ENCODE results near the gene STK17B.

The STK17B gene

GRCh38 chr2:196149948-196150347, 21.4 kb downstream of the STK17B start:
- Mint-ChIP-seq H3K9me3 (peaks cover 10 to 12% of the 10 kb centered on the region in 2 donors), H3K27me3 (no peaks in the 10 kb centered on the region), H3K4me3 (peak overlapping the region; percentile 20 to 77), H3K27ac (peak overlapping the region in 1 of 2 donors; percentile 92), H3K4me1 (peaks cover 91% of the 10 kb centered on the region)
- ATAC-seq (peak; percentile 34), DNase-seq (no peak)

DNA sequence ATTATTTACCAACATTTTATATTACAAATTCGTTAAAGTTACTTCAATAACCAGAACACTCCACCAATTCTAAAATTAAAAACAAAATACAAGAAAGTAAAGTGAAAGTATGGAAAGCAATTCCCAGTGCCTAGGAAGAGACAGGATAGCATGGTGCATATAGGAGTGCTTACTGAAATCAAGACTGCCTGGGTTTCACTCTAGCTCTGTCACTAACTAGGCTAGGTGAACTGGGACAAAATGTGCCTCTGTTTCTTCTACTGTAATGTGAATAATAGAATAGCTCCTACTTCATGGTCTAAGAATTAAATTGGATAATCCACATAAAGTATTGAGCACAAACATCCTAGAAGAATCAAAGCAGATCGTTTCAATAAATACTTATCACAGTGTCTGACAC, 22.6 kb downstream of the STK17B start:
- peaks cover 6% of the 10 kb centered on the region in 2 donors for H3K9me3 Mint-ChIP-seq
- DNase-seq (no peak), ATAC-seq (peak; percentile 50)
- H3K27ac Mint-ChIP-seq = peak overlapping the region; percentile 76 to 92
- H3K4me3 Mint-ChIP-seq = peak overlapping the region; percentile 69 to 77
- H3K27me3 Mint-ChIP-seq = no peaks in the 10 kb centered on the region
- H3K4me1 Mint-ChIP-seq = peaks cover 91% of the 10 kb centered on the region

- H3K27me3 Mint-ChIP-seq = no peaks in the 10 kb centered on the region
- ATAC-seq (no peak), DNase-seq (no peak)
- H3K9me3 Mint-ChIP-seq = no peaks in the 10 kb centered on the region
- peak overlapping the region; percentile 55 to 64 for H3K4me3 Mint-ChIP-seq
- peaks cover 77% of the 10 kb centered on the region for H3K4me1 Mint-ChIP-seq
- H3K27ac Mint-ChIP-seq = peak overlapping the region; percentile 57 to 89
Observed at GRCh38 chr2:196145256-196145655, 26.1 kb downstream of the STK17B start.

GRCh38 chr2:196144513-196145126, 26.8 kb downstream of the STK17B start:
- Mint-ChIP-seq H3K4me1 (peaks cover 72% of the 10 kb centered on the region), H3K27ac (peak overlapping the region; percentile 57 to 89), H3K9me3 (no peaks in the 10 kb centered on the region), H3K27me3 (no peaks in the 10 kb centered on the region), H3K4me3 (peak overlapping the region; percentile 55 to 64)
- peak; percentile 83 for ATAC-seq
- DNase-seq = no peak

DNA sequence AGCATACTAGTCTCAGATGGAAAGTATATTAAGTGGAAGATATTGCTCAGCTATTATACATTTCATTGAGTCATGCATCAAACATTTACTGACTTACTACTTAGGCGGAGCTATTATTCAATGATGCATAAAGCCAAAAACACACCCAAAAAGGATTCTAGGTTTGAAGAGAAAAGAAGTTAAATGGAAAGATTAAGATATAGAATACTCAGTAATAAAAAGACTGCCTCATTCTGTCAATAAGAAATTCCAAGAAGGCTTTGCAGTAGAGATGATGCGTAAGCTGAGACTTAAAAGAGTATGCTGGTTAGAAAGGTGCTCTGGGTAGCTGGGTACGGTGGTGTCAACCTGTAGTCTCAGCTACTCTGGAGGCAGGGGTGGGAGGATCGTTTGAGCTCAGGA, 27.6 kb downstream of the STK17B start:
- Mint-ChIP-seq H3K4me3 (peak overlapping the region; percentile 50 to 65), H3K27me3 (no peaks in the 10 kb centered on the region), H3K27ac (peak overlapping the region; percentile 89 to 95), H3K4me1 (peaks cover 63% of the 10 kb centered on the region), H3K9me3 (no peaks in the 10 kb centered on the region)
- DNase-seq (no peak), ATAC-seq (peak; percentile 56)

GRCh38 chr2:196142825-196143224, 28.6 kb downstream of the STK17B start:
- H3K4me1 Mint-ChIP-seq = peaks cover 65% of the 10 kb centered on the region
- DNase-seq = no peak
- no peaks in the 10 kb centered on the region for H3K27me3 Mint-ChIP-seq
- peak overlapping the region in 1 of 2 donors; percentile 61 for H3K27ac Mint-ChIP-seq
- H3K9me3 Mint-ChIP-seq = no peaks in the 10 kb centered on the region
- H3K4me3 Mint-ChIP-seq = peak overlapping the region; percentile 18 to 33
- ATAC-seq = no peak

- Mint-ChIP-seq H3K4me1 (peaks cover 51% of the 10 kb centered on the region), H3K9me3 (no peaks in the 10 kb centered on the region), H3K27ac (no peak overlapping the region), H3K4me3 (no peak overlapping the region), H3K27me3 (no peaks in the 10 kb centered on the region)
- DNase-seq = no peak
- no peak for ATAC-seq
Observed at GRCh38 chr2:196140213-196140612, 31.2 kb downstream of the STK17B start.

DNA sequence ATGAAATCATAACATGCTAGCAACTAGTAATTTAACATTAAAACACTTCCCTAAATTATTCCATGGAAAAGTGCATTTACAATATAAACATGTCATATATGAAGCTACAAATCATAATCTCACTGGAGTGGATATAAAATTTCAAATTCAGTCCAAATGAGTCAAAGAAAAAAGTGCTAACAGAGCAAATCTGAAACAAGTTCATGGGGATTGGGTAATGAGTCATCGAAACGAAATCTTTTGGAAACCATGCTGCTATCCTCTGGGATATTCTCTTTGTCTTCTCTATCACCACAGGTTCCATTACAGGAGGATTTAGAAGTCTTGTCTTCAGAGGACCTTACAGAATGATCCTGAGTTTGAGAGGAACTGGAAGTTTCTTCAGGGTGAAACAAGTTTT, 34.1 kb downstream of the STK17B start:
- peaks cover 11 to 25% of the 10 kb centered on the region in 2 donors for H3K9me3 Mint-ChIP-seq
- no peak overlapping the region for H3K4me3 Mint-ChIP-seq
- ATAC-seq (no peak), DNase-seq (no peak)
- H3K27ac Mint-ChIP-seq = peak overlapping the region; percentile 33 to 34
- H3K4me1 Mint-ChIP-seq = peaks cover 41% of the 10 kb centered on the region
- no peaks in the 10 kb centered on the region for H3K27me3 Mint-ChIP-seq

DNA sequence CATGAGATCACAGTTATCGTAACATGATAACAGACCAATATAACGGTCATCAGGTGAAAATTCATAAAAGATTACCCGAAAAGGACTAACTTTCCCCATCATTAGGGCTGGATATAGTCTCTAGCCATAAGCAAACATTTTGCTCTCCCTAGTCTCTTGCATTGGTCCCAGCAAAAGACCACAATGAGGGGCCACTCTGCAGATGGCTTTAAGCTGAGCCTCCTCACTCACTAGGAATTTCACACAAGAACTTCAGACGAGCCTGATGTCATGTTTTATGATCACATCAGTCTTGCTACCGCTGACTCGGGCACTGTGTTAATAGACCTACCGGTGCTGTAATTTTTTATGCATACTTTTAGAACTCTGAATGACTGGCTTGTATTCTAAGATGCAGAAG, 35.2 kb downstream of the STK17B start:
- Mint-ChIP-seq H3K4me1 (peaks cover 49% of the 10 kb centered on the region), H3K4me3 (no peak overlapping the region), H3K9me3 (peaks cover 21 to 35% of the 10 kb centered on the region in 2 donors), H3K27ac (no peak overlapping the region), H3K27me3 (no peaks in the 10 kb centered on the region)
- DNase-seq (no peak), ATAC-seq (no peak)

- no peaks in the 10 kb centered on the region for H3K27me3 Mint-ChIP-seq
- H3K4me1 Mint-ChIP-seq = peaks cover 27% of the 10 kb centered on the region
- peak; percentile 60 for ATAC-seq
- H3K4me3 Mint-ChIP-seq = no peak overlapping the region
- peak; percentile 71 to 75 for DNase-seq
- H3K9me3 Mint-ChIP-seq = peaks cover 46 to 59% of the 10 kb centered on the region in 2 donors
- H3K27ac Mint-ChIP-seq = peak overlapping the region; percentile 87 to 94
Observed at GRCh38 chr2:196131949-196132925, 39.1 kb downstream of the STK17B start.

- Mint-ChIP-seq H3K9me3 (peaks cover 46 to 59% of the 10 kb centered on the region in 2 donors), H3K4me3 (no peak overlapping the region), H3K27ac (peak overlapping the region; percentile 87 to 94), H3K27me3 (no peaks in the 10 kb centered on the region), H3K4me1 (peaks cover 26% of the 10 kb centered on the region)
- peak; percentile 71 for ATAC-seq
- peak; percentile 66 to 76 for DNase-seq
Observed at GRCh38 chr2:196131384-196131937, 39.9 kb downstream of the STK17B start.

DNA sequence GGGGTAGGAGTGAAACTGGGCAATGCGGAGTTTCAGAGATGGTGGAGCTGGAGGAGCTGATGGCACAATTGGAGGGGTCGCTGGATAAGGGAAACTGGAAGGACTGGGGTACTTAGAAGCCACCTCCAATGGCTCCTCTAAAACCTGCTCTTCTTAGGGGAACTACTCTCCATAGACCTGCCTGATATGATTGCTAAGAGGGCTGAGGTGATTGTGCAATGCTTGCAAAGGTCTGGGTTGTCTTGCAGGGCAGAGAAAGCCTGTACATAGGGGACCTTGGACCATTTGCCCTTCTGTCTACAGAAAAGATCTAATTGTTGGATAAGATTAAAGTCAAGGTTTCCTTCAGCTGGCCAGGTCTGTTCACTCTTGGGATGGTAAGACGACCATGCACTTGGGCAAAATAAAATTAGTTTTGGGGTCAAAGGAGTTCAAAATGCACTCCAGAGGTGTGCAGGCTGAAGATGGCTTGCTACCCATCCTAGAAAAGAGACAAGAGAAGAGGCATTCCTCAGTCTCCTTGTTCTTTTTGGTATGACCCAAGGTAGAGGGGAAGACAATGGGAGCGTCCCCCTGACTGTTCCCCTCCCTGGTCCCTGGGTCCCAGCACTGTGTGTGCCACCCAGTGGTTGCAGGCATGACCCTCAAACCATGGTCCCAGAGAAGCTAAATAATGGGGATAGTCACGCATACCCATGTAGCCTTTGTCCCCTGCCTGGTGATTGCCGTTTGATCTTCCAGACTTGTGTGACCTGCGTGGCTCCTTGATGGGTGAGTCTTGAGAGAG, 41.1 kb downstream of the STK17B start:
- DNase-seq = no peak
- no peak for ATAC-seq
- Mint-ChIP-seq H3K9me3 (peaks cover 46 to 59% of the 10 kb centered on the region in 2 donors), H3K4me3 (peak overlapping the region in 1 of 2 donors; percentile 24), H3K27me3 (no peaks in the 10 kb centered on the region), H3K27ac (peak overlapping the region in 1 of 2 donors; percentile 94), H3K4me1 (peaks cover 26% of the 10 kb centered on the region)

- H3K27me3 Mint-ChIP-seq = no peaks in the 10 kb centered on the region
- DNase-seq (no peak), ATAC-seq (no peak)
- peaks cover 46 to 48% of the 10 kb centered on the region in 2 donors for H3K9me3 Mint-ChIP-seq
- H3K4me3 Mint-ChIP-seq = no peak overlapping the region
- no peak overlapping the region for H3K27ac Mint-ChIP-seq
- H3K4me1 Mint-ChIP-seq = peaks cover 19% of the 10 kb centered on the region
Observed at GRCh38 chr2:196128749-196129148, 42.6 kb downstream of the STK17B start.

DNA sequence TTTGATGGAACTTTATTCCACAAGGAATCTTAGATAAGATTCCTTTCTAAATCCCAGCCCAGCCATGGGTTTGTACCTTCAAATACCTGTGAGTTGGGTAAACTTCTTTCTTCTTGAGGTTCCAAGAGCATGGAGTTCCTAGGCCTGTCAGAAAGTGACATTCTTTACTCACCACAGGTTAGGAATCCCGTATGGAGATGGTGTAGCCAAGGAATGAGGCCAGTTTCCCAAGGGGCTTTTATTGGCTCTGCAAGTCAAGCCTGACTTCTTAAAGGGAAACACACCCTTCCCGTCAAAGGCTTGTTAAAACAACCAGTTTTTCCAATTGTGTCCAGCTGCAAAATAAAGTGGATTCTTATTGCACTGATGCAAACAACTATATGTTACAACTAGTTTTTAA, 45.8 kb downstream of the STK17B start:
- DNase-seq (no peak), ATAC-seq (no peak)
- no peaks in the 10 kb centered on the region for H3K4me1 Mint-ChIP-seq
- H3K9me3 Mint-ChIP-seq = peaks cover 21 to 27% of the 10 kb centered on the region in 2 donors
- no peaks in the 10 kb centered on the region for H3K27me3 Mint-ChIP-seq
- no peak overlapping the region for H3K4me3 Mint-ChIP-seq
- no peak overlapping the region for H3K27ac Mint-ChIP-seq

Measured in stimulated activated naive CD8-positive, alpha-beta T cell treated with anti-CD3 and anti-CD28 coated beads, Interleukin-15, amount 100 ng/mL, for 72 hours (primary cell).